Colonic mucosa (tissue), 4 donors: Measurements from ENCODE around the gene SLPI. TPM values are rescaled to one million over a fixed set of nuclear protein-coding genes. Genes with fewer than 3 reads are reported as not detected.

ENCODE experiments used
- DNase-seq: peaks from one replicate; pipeline ENCODE4 v3.0.0-alpha.2; 2020
- H3K27ac ChIP-seq: fragments of 200-600 bp; one replicate; pipeline ENCODE4 v1.8.0; 2021
- H3K27me3 ChIP-seq: fragments of 200-600 bp; one replicate; pipeline ENCODE4 v1.8.0; 2021
- H3K36me3 ChIP-seq: fragments of 200-600 bp; one replicate; pipeline ENCODE4 v1.8.0; 2021
- H3K4me1 ChIP-seq: fragments of 200-600 bp; one replicate; pipeline ENCODE4 v1.8.0; 2021; ENCODE audit warnings: mild to moderate bottlenecking
- H3K4me3 ChIP-seq: fragments of 200-600 bp; one replicate; pipeline ENCODE4 v1.8.0; 2021
- H3K9ac ChIP-seq, 2 donors: one replicate each; pipeline ENCODE4 v1.7.0; 2013; ENCODE audit warnings: control low read depth in 2 of 2, low read depth in 2 of 2, low read length in 2 of 2
- H3K9me3 ChIP-seq: fragments of 200-600 bp; one replicate; pipeline ENCODE4 v1.8.0; 2021
- intact Hi-C: fragments of 100-400 bp; cut with DNase I; formaldehyde crosslinking; loops from one replicate; pipeline ENCODE4 v1.14.1; 2022
- total RNA-seq, 2 donors: library from RNA; stranded (reverse); fragmentation: NEBNext Ultra II Directional in 1 of 2; extraction: Animal tissue kit (Norgen Biotek cat#: 25700) in 1 of 2; gene quantifications; one replicate each; pipeline ENCODE4 v1.2.1, GENCODE V29; 2021
- TF ChIP-seq, protein P1 (sequence below): fragments of 200-600 bp; IDR thresholded peaks from one replicate; pipeline ENCODE4 v1.8.0; 2022; ENCODE audit warnings: antibody characterized with exemption, mild to moderate bottlenecking
- donor health status: healthy.
- donor health status: DM: no; HTN: no; CAD: no.
- donor health status: DM: no; HTN: no; CAD: no.

Gene SLPI
- total RNA-seq, 2 donors from 2014 or later: 109 to 113 TPM

DNA sequence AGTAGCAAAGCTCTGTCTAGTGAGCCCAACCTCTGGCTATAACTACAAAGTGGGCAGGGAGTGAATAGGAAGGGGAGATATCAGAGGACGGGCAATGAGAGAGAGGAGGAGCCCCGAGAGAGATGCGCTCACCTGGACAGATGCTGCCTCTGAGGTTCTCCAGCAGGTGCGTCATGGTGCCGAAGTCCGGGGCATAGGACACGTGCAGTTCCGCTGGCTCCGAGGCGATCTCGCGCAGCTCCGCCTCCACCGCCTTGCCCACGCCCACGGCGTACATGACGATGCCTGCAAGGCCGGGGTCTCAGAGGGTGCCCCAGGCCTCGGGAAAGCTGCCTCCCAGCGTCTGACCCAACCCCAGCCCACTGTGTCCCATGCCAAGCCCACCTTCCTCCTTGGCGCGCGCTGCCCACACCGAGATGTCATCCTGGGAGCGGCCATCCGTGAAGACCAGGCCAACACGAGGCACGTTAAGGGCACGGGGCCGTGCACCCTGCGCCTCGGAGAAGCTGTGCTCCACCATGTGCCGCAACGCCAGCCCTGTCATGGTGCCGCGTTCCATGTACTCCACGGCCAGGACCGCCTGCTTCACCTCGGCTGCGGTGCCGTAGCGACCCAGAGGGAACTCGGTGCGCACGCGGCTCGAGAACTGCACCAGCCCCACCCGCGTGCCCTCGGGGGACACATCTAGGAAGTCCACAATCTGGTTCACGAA is 43.6 kb upstream of the SLPI start:
- Histone ChIP-seq H3K36me3 (no peaks in the 10 kb centered on the region), H3K9ac (no peak overlapping the region), H3K27ac (no peak overlapping the region), H3K4me1 (peaks cover 4% of the 10 kb centered on the region), H3K27me3 (peaks cover 7% of the 10 kb centered on the region), H3K9me3 (no peaks in the 10 kb centered on the region), H3K4me3 (no peak overlapping the region)
- DNase-seq: no peak
- intact Hi-C loops: loop anchor here (10.0 kb wide), 2 partner anchors 163 to 253 kb away; no protein-coding TSS in a partner anchor
- TF ChIP-seq, protein P1, sequence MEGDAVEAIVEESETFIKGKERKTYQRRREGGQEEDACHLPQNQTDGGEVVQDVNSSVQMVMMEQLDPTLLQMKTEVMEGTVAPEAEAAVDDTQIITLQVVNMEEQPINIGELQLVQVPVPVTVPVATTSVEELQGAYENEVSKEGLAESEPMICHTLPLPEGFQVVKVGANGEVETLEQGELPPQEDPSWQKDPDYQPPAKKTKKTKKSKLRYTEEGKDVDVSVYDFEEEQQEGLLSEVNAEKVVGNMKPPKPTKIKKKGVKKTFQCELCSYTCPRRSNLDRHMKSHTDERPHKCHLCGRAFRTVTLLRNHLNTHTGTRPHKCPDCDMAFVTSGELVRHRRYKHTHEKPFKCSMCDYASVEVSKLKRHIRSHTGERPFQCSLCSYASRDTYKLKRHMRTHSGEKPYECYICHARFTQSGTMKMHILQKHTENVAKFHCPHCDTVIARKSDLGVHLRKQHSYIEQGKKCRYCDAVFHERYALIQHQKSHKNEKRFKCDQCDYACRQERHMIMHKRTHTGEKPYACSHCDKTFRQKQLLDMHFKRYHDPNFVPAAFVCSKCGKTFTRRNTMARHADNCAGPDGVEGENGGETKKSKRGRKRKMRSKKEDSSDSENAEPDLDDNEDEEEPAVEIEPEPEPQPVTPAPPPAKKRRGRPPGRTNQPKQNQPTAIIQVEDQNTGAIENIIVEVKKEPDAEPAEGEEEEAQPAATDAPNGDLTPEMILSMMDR: no peak

DNA sequence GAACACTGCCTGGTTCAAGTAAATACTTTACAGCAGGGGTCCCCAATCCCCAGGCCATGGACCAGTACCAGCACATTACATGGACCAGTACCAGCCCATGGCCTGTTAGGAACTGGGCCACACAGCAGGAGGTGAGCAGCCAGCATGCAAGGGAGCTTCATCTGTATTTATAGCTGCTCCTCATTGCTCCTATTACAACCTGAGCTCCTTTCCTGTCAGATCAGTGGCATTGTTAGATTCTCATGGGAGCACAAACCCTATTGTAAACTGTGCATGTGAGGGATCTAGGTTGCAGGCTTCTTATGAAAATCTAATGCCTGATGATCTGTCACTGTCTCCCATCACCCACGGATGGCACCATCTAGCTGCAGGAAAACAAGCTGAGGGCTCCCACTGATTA is 40.3 kb upstream of the SLPI start:
- DNase-seq: no peak
- intact Hi-C loops: loop anchor here (5.0 to 10.0 kb wide), 4 partner anchors 57 to 250 kb away; no protein-coding TSS in a partner anchor
- peaks cover 5% of the 10 kb centered on the region for H3K4me1 ChIP-seq

DNA sequence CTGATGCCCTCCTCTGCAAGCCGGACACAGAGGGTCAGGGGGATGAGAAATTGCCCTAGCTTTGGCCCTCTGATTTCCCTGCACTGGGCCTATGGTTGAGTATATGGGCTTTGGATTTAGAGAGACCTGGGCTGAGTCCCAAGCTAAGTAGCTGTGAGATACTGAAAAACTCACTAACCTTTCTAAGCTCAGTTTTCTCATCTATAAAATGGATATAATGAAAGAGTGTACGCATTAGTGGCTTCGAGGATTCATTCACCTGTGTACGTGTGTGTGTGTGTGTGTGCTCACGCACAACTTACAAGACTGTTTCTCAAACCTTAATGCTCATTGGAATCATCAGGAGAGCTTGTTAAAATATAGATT is 39.6 kb upstream of the SLPI start:
- DNase-seq: no peak
- TF ChIP-seq, protein P1: no peak
- H3K27ac ChIP-seq: no peak overlapping the region
- H3K36me3 ChIP-seq: no peaks in the 10 kb centered on the region
- intact Hi-C loops: loop anchor here (5.0 to 10.0 kb wide), 4 partner anchors 57 to 249 kb away; no protein-coding TSS in a partner anchor
- peak overlapping the region; percentile 62 for H3K4me3 ChIP-seq
- no peaks in the 10 kb centered on the region for H3K9me3 ChIP-seq
- peaks cover 5% of the 10 kb centered on the region for H3K4me1 ChIP-seq
- H3K9ac ChIP-seq: no peak overlapping the region
- H3K27me3 ChIP-seq: peaks cover 7% of the 10 kb centered on the region

More for the DNA sequence above, 40.3 kb upstream of the SLPI start:
- H3K27ac ChIP-seq: no peak overlapping the region
- no peak overlapping the region for H3K9ac ChIP-seq
- H3K9me3 ChIP-seq: no peaks in the 10 kb centered on the region
- peaks cover 7% of the 10 kb centered on the region for H3K27me3 ChIP-seq
- TF ChIP-seq, protein P1: no peak
- no peaks in the 10 kb centered on the region for H3K36me3 ChIP-seq
- no peak overlapping the region for H3K4me3 ChIP-seq

DNA sequence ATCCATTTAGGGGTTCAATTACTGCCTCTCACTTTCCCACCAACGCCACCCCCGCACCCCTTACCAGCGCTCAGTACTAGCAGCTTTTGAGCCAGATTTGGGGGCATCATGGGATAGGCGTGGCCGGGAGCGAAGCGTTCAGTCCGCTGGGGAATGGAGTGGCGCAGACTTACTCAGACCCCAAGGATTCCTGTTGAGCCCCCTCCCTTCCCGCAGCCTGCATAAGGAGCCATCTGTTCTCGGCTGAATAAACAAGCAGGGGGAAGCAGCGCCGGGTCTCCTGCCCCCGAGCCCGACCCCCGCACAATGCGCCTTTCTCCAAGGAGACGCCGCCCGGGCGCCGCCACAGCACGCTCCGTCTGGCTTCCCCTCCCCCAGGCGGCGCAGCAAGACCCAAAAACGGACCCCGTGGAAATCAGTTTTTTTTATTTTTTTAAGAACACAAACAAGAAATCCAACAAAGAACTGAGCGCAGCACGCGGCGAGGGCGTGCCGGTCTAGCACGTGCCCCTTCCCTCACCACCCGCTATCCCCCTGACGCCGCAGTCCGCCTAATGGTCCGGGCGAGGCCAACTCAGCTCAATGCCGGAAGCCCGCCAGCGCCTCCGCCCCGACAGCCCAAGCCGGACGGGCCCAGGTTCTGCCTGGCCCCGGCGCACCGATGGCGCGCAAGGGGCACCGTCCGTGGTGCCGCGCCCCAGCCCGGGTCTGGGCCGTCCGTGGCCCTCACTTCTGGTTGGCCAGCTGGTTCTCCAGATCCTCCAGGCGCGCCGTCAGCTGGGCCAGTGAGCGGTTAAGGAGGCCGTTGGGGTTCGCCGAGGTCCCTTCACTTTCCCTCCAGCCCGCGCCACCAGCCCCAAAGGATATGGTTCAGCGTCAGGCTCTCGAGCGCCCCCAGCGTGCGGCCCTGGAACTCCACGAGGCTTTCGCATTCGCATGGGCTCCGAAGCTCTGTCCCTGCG is 39.0 kb upstream of the SLPI start:
- peak overlapping the region; percentile 40 to 68 for H3K9ac ChIP-seq
- intact Hi-C loops: loop anchor here (5.0 to 10.0 kb wide), 4 partner anchors 56 to 249 kb away; no protein-coding TSS in a partner anchor
- peaks cover 7% of the 10 kb centered on the region for H3K27me3 ChIP-seq
- peaks cover 5% of the 10 kb centered on the region for H3K4me1 ChIP-seq
- peak overlapping the region; percentile 62 for H3K4me3 ChIP-seq
- DNase-seq: peak; percentile 89
- no peaks in the 10 kb centered on the region for H3K36me3 ChIP-seq
- H3K27ac ChIP-seq: no peak overlapping the region
- TF ChIP-seq, protein P1: peak; percentile 94
- H3K9me3 ChIP-seq: no peaks in the 10 kb centered on the region

DNA sequence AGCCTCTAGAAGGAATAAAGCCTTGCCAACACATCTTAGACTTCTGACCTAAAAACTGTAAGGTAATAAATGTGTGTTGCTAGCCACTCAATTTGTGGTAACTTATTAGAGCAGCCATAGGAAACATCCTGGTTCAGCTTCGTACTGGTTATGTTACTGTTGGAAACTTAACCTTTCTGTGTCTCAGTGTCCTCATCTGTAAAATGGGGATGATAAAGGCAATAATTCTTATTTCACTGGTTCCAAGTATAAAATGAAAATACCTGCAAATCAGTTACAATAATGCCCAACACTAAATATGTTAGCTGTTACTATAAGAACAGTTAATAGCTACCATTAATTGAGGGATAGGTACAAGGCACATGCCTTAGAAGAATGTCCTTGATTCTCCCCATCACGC is 38.0 kb upstream of the SLPI start:
- H3K9ac ChIP-seq: no peak overlapping the region
- H3K4me3 ChIP-seq: no peak overlapping the region
- intact Hi-C loops: loop anchor here (5.0 to 10.0 kb wide), 4 partner anchors 55 to 248 kb away; no protein-coding TSS in a partner anchor
- H3K9me3 ChIP-seq: no peaks in the 10 kb centered on the region
- no peak for DNase-seq
- H3K36me3 ChIP-seq: no peaks in the 10 kb centered on the region
- TF ChIP-seq, protein P1: no peak
- no peak overlapping the region for H3K27ac ChIP-seq
- H3K27me3 ChIP-seq: peaks cover 7% of the 10 kb centered on the region
- peaks cover 5% of the 10 kb centered on the region for H3K4me1 ChIP-seq
